ENCODE data around the gene DSTYK.
"Not testable (repeated sequence)": the region's sequence is repeated elsewhere in the genome, so short reads cannot be mapped to it uniquely, and the experiment has no call there.

The DSTYK gene

DNA sequence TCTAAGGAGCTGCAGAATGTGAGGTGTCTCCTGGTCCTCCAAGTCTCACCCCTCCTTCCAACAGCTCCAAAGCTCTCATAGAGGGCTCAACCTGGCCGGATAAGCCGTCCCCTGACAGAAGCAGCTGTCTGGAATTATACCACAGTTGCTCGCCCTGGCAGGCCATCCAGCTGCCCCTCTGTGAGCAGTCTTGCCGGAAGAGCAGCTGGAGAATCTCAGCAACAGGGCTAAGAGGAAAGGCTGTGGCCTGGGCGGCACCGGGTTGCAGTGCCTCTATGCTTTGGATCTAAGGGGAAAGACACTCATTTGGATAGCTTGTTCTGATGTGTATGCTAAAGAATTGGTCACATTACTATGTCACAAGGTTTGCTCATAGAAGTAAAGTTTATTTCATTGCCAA is 28.6 kb upstream of the DSTYK start:
- no peak for DNase-seq

DNA sequence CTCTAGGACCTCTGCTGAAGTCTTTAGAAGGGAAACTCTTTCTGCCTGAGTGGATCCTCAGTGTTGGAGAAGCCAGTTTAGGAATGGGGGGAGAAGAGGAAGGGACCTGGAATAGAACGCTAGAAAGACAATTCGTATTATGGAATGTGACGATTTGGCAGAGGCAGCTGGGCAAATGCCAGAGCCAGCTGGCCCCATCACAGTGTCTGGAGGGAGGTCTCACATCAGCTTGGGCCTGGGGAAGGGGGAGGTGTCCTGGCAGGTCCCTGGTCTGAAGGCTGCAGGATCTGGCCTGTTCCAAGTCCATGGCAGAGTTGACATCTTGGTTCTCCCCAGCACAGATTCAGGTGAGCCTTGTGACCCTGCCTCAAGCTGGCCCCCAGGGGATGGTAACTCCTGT is 27.6 kb upstream of the DSTYK start:
- no peak for DNase-seq

DNA sequence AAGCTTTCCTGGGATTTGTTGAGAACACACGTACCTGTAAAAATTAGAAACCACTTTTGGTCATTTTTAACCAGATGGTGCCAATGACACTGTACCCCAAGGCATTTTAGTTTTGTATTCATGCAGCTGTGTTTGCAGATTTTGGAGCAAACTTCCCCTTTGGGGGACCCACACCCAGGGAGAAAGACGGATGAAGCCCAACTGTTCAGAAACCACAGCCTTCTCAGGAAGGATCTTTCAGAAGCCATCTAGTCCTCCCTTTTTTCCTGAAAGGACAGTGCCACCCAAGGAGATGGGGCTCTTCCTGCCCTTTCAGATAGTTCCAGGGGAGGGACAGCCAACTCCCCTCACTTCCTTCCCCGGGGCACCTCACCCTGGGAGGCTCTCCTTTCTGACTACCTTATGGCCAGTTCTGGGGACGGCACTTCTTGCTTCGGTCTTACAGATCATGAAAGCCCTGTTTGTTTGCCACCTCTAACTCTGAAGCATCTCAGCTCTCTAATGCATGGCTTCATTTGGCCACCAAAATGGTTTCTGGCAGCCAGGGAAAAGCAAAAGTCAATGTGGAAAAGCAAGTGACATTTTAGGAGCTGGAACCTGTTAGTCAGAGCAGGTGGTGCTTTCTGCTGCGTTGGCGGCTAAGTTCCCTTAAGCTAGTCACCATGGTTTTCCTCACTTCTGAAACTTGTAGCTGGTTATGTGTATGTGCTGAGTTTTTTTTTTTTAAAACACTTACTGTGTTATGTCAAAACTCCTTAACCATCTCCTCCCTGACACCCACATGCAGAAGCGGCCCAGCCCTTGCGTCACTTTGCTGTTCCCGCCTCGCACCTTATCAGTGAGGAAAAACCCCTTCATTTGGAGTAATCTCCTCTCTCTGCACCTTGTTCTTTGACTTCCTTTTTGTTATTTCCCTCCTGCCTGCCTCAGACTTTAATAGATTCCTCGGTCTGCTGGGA is 26.3 kb upstream of the DSTYK start:
- DNase-seq, result no peak

DNA sequence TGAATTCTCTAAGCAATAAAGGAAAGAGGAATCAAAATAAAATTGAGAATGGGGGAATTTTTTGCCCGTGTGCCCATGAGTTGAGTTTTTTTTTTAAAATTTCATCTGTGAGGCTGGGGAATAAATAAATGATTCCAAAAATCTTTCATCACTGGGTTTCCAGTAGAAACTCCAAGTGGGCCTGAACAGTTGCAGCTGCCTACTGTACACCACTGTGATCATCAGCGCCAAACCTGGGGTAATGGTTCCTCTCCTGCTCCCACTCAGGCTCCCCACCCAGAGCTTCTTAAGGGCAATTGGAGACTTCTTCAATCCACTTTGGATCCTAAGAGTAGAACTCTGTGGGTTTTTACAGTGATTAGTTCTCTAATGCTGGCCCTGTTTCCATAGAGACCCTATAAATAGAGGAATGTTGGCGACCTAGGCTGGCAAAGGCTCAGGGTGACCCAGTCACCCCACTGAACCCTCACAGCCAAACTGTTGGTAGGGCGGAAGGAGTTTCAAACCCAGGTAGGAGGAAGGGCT is 25.5 kb upstream of the DSTYK start:
- DNase-seq, result no peak

DNA sequence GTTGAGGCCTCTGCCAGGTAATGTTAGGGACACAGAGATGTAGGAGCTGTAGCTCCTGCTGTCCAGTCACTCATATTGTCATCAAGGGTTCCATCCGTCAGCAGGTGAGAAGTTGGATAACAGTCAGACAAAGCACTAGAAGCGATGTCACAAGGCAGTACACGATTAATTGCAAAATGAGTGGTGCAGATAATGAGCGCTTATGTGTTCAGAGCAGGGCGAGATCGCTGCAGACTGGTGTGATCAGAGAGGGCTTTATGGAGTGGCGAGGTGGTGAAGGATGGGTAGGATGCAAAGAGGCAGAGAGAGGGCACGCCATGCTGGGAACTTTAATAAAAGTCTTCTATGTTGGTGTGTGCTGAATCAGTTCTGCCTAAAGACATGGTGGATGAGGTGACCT is 25.0 kb upstream of the DSTYK start:
- DNase-seq, result no peak

DNA sequence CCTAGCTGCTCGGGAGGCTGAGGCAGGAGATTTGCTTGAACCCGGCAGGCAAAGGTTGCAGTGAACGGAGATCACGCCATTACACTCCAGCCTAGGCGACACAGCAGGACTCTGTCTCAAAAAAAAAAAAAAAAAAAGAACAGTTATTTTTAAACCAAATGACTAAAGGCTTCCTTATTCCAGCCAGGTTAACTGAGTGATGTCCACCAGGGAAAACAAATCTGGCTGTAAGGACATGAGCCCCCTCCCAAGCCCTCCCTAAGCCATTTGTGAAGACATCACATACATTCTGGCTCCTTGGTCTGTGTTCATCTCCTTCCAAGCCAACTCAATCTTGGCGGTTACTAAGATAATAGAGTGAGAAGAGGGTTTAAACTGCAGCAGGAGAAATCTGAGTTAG is 24.4 kb upstream of the DSTYK start:
- DNase-seq, result no peak

DNA sequence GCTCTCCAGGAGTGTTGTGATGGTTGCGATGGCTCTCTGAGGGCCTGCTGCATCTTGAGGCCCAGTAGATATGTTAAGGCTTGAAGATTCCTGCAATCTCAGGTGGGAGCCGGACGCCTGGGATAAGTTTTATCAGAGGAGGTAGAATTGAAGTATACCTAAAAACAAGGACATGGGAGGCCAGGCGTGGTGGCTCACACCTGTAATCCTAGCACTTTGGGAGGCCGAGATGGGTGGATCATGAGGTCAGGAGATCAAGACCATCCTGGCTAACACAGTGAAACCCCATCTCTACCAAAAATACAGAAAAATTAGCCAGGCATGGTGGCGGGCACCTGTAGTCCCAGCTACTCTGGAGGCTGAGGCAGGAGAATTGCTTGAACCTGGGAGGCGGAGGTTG is 22.5 kb upstream of the DSTYK start:
- DNase-seq, result not testable (repeated sequence)

DNA sequence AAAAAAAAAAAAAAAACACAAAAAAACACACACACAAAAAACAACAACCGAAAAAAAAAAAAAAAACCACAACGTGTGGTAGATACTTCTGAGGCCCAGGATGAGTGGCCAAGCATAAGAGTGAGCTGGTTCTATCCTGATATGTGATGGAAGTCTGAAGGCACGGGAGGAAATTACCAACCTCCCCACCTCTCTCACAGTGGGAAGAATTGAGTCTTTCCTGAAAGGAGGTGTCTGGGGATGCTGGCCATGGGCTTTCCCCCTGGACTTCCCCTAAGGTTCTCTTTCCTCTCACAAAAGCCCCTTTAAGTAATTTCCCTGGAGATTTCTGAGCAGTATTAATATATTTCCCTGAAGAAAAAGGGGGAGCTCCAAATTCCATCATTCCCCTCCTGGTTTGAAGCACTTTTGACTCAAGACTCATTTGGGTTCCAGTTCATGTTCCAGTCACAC is 21.5 kb upstream of the DSTYK start:
- DNase-seq, result no peak

DNA sequence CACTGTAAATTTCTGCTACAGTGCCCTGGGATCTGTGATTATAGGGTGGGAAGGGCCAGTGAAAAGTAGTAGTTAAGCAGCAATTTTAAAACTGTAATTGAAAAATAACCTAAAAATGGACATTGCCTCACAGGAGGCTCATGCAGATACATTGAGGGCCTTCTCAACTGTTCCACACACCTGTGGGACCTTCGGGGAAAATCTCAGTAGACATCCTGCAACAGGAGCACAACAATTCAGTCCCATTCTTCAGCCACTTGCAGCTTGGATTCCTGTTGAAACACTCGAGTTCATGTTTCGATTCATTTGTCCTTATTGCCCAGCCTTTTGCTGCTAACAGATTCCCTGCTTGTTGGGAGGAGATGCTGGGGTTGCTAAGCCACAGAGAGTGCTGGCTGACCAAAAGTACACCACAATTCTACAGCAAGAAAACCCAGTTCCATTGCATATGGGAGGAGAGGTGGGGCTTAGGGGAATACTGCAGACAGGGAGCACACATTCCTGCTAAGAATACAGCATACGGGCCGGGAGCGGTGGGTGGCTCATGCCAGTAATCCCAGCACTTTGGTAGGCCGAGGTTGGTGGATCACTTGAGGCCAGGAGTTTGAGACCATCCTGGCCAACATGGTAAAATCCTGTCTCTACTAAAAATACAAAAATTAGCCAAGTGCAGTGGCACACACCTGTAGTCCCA is 20.8 kb upstream of the DSTYK start:
- no peak for DNase-seq

DNA sequence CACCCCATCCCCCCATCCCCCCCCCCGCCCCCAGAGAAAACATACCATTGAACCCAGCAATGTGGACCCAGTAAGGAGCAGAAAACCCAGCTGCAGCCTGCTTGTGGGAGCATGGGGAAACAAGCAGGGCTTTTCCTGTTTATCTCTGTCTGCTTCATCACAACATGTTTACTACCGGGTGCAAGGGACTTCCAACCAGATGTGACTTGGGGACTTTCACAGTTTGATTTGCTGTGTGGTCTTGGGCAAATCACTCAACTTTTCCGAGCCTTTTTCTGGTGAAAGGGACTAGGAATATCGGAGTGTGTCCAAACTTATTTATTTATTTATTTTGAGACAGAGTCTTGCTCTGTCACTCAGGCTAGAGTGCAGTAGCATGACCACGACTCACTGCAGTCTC is 19.5 kb upstream of the DSTYK start:
- no peak for DNase-seq

DNA sequence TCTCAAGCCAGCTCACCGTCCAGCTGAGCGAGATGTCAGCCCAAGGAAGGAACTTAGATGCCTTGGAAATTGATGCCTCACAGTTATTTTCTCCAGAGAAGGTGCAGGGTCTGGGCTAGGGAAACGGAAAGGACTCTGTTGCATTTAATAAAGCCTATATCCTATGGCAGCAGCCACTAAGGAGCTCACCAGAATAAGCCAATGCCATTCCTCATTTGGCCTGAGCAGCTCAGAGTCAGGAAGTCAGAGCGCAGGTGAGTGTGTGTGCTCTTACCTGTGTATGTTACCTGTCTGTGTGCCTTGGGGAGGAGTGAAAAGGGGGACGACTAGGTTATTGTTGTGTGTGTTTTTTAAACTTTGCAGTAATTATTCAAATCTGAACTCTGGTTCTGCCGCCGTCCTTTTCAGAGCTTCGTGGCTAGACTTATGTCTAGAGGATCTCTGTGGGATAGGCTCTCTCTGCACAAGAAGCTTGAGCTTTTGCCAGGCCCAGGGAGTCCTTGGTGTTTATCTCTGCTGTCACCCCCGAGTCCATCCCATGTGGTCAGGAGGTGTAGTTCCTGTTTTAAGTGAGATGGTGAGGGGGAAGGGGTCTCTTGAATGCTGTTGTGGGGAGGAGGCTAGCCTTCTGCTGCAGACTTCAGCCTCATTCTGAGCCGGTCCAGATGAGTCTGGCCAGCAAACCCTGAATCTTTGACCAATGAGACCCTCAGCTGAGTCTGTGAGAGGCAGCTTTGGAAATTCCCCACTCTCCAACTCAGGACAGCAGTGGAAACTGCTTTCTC is 18.6 kb upstream of the DSTYK start:
- DNase-seq, result peak; percentile 56

DNA sequence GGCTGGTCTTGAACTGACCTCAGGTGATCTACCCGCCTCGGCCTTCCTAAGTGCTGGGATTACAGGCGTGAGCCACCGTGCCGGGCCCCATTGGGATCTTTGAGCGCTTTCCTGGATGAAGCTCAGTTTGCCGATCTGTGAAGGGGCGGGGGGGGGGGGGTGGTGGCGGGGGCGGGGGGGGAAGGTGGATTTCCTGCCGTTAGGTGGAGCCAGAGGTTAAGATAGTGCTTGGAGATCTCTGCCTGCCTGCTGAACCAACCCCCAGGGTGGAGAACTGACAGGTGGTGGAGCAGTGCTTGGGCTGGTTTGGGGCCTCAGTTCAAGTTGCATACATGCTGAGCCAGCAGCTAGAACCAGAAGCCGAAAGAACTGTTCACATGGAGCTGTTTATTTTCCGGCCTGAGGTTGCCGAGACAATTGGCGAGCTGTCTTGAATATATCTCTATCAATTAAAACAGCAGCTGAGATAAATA is 17.9 kb upstream of the DSTYK start:
- DNase-seq, result peak; percentile 92

DNA sequence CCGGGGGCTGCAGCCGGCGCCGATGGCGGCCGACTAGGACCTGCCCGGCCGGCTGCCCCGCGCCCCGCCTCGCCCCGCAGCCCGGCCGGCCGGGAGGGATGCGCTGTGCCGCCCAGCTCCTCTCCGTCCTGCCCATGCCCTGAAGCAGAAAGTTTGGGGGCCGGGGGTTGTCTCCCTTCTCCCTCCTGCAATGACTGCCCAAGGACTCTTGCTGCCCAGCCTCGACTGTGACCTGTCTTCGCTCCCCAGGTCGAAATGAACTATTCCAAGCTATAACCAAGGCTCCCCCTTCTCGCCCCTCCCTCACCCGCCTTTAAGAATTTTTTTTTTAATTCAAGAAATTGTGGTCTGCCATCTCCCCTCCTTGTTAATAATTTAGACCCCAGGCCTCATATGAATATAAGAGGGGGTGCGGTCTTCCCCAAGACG is 16.6 kb upstream of the DSTYK start:
- no peak for DNase-seq

DNA sequence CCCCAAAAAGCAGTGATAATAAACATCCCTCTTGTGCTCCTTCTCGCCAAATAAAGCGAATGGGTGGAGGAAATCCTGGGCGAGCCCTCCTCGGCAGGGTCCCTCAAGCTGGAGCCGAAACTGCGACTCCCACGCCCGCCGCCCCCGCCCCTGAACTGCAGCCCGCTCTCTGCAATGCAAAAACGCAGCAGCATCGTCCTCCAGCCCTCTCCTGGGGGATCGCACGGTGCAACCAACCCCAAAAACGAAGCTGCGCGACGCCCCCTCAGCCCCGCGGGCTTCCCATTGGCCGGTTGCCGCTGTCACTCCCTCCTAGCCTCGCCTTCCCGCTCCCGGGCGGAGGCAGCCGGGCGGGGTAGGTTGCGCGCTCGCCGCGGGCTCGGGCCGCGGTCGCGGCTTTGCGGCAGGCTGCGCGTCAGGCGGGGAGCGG is 16.1 kb upstream of the DSTYK start, which contains the start of gene TMCC2:
TSS of gene TMCC2 (plus strand) at position 363 of the 430 bp plus-strand sequence. CDS start 619 bp downstream, outside the sequence.
- peak; percentile 72 for DNase-seq

DNA sequence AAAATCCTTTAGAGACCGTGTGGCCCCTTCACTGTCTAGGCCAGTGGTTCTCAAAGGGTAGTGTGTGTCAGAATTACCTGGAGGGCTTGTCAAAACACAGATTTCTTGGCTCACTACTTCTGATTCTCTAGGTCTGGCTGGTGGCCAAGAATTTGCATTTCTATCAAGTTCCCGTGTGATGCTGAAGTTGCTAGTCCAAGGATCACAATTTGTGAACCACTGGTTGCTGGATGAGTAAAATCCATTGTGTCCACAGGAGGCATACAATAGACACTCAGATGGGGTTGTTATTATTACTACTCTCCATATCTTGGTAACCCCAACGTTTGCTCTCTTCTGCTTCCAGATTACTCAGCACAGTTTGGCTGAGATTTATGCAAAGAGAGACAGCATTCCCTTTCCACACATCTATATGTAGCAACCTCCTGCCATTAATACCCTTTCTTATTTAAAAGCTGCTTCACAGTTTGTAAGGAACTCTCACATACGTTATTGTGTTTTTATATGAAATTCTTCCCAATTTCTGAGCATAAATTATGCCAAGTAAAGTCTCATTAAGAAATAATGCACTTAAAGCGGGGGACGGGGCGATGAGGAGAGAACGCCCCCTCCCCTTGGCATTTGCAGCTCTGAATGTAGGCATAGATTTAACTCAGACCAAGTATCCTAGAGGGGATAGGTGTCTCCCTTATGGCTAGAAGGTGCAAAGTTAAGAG is 15.5 kb upstream of the DSTYK start:
- no peak for DNase-seq

DNA sequence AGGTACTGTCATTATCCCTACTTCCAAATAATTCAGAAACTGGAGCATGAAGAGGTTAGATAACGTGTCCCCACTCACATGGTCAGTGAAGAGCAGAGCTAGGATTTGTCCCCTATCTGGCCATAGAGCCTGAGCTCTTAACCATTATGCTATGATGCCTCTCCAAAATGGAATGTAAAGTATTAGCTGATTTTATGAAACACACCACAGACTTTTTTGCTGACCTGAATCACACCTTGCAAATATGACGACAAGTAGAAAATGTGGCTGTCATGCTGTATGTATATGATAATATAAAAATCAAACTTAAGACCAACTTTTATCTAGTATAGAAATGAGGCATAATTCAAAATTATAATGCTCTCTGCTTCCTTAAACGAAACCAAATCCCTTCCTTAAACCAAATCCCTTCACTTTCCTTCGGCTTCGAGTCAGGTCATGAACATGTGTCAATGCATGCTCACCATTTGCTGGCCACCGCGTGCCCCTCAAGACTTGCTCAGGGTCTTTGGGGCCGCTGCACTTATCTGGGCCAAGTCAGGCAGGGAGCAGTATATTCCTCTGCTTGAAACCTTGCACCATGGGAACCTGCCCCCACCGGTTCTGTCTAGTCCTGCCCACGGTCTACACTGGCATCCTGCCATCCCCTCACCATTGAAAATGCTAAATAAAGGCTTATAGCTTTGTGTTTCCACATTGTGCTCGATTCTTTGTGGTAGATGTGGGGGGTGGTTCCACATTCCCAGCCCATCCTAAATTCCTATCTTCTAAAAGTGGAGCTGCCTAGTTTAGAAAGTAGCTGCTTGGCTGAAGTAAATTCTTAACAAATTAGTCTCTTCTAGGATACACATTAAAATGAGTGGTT is 14.6 kb upstream of the DSTYK start:
- no peak for DNase-seq

DNA sequence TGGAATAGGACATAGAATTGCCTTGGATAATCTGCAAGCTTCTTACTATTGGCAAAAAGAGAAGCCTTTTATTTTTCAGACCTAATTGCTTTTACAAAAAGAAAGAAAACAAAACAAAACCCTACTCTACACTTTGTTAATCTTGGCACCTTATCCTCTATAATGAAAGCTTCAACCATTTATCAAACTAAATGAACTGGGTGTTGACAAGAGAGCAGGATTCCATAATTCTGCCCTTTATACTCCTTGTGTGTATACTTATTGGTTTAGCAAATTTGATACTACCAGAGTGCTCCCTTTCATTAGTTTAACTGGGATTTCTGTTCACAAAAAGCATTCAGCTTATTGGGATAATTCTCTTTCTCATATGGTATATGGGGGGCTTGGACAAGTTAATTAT is 13.2 kb upstream of the DSTYK start:
- no peak for DNase-seq

DNA sequence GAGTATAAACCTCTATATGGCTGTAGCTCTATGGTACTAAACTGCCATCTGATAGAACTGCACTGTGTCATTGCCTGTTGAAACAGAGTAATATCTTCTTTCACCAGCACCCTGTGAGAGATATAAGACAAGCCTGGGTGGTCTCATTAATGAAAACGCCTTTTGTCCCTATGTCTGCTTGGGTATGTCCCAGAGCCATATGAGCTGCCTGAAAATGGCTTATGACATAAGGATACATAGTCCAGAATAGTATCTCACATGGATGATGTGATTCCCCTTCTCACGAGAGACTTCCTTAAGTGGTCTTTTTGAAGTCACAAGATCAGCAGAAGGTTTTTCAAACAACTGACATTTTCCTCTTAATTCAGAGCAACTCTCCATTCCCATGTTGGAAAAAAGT is 8.9 kb upstream of the DSTYK start:
- DNase-seq, result no peak

DNA sequence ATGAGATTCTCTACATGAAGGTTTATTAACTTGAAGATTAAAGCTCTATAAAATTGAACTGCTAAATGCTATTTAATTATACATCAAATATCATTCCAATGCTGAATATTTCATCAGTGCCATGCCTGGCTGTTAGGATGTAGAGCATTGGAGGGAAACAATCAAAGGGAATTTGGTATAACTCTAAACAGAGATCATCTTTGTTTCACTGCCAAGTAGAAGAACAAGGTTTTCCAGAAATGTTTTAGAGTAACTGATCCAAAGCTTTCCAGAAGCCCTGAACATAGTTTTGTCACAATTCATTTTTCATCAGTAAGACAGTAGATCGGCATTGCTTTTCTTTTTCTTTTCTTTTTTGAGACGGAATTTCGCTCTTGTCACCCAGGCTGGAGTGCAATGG is 5.9 kb upstream of the DSTYK start:
- no peak for DNase-seq

DNA sequence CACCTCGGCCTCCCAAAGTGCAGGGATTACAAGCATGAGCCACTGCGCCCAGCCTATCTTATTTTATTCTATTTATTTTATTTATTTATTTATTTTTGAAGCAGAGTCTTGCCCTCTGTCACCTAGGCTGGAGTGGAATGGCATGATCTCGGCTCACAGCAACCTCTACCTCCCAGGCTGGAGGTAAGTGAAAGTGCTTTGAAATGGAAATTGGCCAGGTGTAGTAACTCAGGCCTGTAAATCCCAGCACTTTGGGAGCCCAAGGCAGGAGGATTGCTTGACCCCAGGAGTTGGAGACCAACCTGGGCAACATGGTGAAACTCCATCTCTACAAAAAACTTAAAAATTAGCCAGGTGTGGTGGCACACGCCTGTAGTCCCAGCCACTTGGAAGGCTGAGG is 5.1 kb upstream of the DSTYK start:
- no peak for DNase-seq

DNA sequence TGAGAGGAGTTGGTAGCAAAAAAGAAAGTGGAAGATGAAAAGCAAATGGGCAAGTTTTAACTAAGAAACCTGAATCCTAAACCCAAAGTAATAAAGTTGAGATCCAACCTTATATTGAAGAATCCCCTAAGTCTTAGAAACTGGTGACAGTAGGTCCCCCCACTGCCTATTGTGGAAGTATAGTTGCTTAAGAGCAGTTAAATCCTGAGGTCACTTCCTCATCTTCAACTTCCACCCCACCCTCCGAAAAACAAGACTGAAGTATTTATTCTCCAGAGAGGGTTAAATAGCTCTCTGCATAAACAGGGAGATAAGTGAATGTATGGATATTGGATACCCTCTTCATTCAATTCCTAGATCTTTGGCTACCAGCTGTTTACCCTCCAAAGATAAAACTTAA is 3.3 kb upstream of the DSTYK start:
- no peak for DNase-seq

All from DMS153 (cell line).